ENCODE measurements around the gene ELMOD1.
"Not testable (repeated sequence)": the region's sequence is repeated elsewhere in the genome, so short reads cannot be mapped to it uniquely, and the experiment has no call there.

The ELMOD1 gene

DNA sequence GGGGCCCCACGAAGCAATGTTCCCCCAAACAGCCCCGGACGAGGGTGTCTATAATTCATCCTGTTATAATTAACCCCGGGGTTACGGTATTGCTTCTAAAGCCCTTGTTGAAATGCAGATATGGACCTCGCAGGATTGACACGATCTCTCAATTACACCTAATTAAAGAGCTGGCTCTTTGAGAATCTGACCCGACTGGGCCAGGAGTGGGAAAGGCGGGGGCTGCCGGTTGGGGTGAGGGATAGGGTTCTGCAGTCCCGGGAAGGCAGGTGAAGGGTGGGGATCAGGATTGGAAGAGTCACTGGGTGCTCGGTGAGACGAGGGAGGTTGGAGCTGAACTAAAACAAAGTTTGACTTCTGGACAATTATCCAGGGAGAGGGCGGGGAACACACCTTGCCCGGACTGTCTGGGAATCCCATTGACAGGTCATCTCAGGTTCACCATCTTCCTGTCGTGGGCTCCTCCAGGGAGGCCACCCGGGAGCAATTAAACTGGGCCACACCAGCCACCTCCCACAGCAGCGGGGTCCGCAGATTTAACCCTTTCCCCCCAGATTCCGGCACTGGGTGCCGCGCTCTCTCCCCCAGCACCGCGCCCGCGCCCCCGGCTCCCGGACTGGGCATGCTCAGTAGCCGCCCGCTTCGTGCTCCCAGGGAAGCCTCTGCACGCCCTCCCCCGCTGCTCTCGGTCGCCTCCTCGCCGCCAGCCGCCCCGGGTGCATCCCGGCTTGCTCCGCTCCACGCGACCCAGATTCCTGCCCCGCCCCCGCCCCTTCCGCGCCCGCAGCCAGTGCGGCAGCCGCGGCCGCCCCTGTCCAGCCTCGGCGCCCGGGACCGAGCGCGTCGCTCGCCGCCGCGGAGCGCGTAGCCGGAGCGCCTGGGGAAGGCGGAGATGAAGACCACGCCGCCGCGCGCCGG, at the start of gene ELMOD1:
ELMOD1 (plus strand) TSS at position 688 of the 918 bp plus-strand sequence. CDS start 27,043 bp downstream, outside the sequence.
- H3K4me3 ChIP-seq (ENCODE audit: low read depth, low read length): peak within 1 kb of the TSS; percentile 72
- no peak for DNase-seq (ENCODE audit: low read depth)

DNA sequence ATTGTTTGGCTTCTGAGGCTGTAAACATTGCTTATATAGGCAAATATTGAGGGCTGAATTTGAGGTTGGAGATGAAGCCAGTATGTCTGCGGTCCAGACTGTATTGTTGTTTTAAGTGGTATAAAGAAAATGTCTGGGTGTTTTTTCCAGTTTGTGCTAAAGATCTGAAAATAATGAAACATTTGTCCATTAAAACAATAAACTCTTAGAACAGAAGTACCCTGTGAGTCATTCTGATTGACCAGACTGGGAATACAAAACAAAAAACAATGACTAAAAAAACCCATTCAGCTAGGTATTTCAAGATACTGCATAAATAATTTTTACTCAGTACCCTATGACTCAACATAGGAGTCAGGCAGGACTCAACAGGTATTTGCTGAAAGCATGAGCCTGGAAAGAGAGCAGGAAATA, 45.8 kb upstream of the ELMOD1 start:
- H3K4me3 ChIP-seq (ENCODE audit: low read depth, low read length): no peak overlapping the region
- DNase-seq (ENCODE audit: low read depth): peak; percentile 25

DNA sequence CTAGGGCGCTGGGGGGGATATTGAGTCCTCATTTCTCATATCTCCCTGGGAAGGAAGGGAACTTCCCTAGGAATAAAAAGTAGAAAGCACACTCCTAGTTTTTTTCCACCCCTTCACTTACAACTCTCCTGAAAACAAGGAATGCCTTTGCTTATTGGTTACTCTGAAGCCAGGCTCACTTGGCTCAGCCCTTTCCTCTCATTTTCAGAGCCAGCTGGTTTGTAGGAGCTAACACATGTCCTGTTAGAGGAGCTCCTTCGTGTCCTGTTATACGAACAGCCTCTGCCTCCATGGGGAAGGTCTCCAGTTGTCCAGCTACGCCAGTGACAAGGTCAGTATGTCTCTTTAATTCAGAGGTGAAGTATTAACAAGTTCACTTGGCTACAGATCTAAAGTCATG, 43.0 kb upstream of the ELMOD1 start:
- no peak for DNase-seq (ENCODE audit: low read depth)
- H3K4me3 ChIP-seq (ENCODE audit: low read depth, low read length): no peak overlapping the region

DNA sequence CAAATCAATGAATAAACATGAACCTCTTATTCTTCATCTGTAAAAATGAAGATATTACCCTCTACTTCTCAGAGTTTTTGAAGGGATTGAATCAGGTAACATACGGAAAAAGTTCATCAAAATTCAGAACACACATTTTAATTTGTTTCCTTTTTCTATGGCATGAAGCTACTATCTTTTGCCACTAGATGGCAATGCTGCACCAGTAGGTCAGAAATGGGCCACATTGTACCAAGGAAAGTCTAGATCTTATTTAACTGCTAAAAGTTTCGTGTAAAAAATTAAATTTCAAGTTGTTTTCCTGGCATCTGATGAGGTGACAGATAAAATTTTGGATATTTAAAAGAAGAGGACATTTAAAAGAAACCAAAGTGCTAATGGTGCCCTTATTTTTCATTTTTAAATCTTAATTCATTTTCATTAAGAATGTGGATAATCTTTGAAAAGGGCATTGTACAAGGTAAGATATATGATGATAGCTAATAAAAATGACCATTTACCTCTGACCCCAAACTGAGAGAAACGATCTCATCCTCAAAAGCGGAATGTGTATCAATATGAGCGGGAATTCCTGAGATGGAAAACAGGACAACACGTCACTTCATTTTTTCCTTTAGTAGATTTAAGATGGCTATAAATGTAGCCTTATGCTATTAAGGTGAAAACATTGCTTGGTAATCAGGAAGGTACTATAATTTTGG, 41.5 kb upstream of the ELMOD1 start:
- no peak for DNase-seq (ENCODE audit: low read depth)
- no peak overlapping the region for H3K4me3 ChIP-seq (ENCODE audit: low read depth, low read length)

DNA sequence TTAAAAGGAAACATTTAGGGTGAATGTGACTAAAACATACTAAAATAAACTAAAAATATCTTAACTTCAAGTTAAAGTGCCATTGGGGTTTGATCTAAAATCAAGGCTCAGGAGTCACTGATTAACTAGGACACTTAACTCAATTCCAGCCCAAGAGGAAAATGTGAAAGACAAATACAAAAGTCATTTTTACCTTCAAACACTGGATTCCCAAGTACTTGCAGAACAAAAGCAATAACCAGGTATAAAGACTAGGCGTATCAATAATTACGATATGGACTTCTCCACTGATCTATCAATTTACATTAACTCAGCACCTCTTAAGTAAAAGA, 41.0 kb upstream of the ELMOD1 start:
- no peak overlapping the region for H3K4me3 ChIP-seq (ENCODE audit: low read depth, low read length)
- no peak for DNase-seq (ENCODE audit: low read depth)

DNA sequence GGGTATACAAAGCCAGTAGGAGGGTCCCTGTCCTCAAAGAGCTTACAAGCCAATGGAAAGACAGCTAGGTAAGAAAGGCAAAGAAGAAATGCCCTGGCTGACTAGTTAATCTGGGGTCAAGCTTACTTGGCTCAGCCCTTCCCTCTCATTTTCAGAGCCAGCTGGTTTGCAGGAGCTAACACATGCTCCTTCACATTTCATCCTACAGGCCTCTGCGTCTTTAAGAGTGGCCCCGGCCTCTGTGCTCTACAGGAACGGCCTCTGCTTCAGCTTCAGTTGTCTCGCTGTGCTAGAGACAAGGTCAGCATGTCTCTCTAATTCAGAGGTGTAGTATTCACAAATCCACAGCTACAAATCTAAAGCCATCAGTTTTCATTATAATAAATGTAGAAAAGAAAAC, 40.6 kb upstream of the ELMOD1 start:
- DNase-seq (ENCODE audit: low read depth): no peak
- no peak overlapping the region for H3K4me3 ChIP-seq (ENCODE audit: low read depth, low read length)

DNA sequence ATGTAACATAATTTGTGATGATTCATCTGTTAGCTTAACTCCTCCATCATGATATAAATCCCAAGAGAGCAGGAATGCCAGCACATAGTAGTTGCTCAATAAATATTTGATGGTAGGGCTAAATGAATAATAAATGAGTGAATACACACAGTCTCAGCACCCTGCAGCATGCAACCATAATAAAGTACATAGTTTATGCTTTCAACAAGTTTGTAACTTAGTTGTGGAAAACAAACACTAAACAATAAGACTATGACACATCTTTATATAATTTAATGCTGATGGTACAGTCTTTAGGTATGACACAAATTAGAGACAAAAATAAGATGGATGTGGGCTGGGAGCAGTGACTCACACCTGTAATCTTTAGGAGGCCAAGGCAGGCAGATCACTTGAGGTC, 29.3 kb upstream of the ELMOD1 start:
- H3K4me3 ChIP-seq (ENCODE audit: low read depth, low read length): no peak overlapping the region

DNA sequence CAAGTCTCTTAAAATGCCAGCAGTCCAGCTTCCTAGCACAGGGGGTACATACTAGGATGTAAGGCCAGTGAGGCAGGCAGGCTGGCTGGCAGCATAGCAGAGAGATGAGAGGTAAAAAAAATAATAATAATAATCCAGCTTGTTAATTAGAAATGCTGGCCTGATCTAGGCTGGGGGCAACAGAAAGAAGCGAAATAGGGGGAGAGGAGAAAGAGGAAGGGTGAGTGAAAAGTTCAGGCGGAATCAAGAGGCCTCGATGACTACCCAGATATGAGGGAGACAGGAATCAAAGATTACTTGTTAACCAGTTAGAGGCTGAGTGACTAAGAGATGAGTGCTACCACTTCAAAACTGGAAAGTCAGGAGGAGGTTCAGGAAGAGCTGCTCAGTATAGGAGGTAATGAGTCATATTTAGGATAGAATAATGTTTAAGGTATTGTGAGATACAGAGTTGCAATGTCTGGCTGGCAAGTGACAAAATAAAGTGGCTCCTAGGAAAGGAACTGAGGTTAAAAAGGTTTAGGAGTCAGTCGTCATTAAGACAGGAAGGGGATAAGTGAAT, 28.2 kb upstream of the ELMOD1 start:
- no peak overlapping the region for H3K4me3 ChIP-seq (ENCODE audit: low read depth, low read length)
- no peak for DNase-seq (ENCODE audit: low read depth)

More for the DNA sequence above, 29.3 kb upstream of the ELMOD1 start:
- peak; percentile 32 for DNase-seq (ENCODE audit: low read depth)

DNA sequence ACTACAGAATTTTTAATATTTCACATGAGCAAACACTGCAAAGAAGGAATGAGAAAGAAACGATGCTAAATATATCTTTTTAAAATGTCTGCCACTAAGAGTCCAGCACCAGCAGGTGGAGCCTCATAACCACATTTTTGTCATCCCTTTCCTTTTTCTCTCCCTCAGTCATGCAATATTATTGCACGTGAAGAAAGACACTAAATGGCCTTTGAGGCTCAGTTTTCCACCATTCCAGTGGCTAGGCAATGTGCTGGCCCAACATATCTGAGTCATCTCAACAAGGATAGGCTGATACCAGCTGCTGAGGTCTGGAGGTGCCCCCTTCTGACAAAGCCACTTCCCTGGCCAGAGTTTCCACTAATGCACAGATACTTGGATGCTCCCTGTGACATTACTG, 27.2 kb upstream of the ELMOD1 start:
- DNase-seq (ENCODE audit: low read depth): no peak
- no peak overlapping the region for H3K4me3 ChIP-seq (ENCODE audit: low read depth, low read length)

DNA sequence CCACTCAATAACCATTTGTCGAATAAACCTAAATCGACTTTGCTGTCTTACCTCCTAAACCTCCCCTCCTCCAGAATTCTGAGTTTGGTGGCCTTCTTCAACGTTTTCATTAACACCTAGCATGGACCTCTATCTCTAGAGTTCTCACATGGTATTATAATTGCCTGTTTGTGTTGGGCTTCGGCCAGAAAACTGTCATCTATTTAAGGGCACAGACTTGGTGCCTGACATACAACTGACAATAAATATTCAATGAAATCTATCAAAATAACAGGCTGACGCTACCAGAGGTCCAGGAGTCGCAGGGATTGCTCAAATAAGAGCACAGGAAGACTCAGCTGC, 26.1 kb upstream of the ELMOD1 start:
- peak overlapping the region; percentile 79 for H3K4me3 ChIP-seq (ENCODE audit: low read depth, low read length)
- DNase-seq (ENCODE audit: low read depth): no peak

DNA sequence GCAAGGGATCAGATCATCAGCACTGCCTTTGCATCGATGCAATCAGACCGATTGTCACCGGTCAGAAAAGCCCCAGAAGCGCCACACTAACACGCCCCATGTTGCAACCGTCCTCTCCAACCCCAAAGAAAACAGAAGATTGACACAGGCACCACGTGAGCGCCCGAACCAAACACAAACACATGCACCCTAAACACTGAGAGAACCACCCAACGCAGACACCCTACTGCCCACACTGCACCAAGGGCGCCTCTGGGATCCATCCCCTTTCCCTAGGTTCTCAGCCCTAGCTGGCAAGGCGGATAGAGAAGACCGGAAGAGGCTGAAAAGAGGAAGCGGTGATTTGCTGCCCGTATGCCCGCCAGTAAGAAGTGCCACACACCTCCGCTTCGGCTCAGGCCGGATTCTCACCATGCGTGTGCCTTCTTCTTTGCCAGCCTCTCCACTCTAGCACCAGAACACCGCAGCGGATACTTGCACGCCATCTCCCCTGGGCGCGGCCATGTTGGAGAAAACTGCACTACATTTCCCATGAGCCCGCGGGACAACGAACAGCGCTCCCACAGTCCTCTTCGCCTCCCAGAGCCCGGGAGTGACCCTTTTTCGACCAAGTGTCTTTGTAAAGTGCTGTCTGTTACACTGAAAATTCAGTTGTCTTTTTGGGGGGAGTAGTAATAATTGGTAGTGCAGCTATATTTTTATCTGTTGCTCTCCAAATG, 25.6 kb upstream of the ELMOD1 start, which contains the start of gene ALKBH8:
ALKBH8 (minus strand) TSS at position 517 of the 719 bp plus-strand sequence. CDS start 4,842 bp downstream, outside the sequence.
- H3K4me3 ChIP-seq (ENCODE audit: low read depth, low read length): peak within 1 kb of the TSS; percentile 79
- no peak for DNase-seq (ENCODE audit: low read depth)

DNA sequence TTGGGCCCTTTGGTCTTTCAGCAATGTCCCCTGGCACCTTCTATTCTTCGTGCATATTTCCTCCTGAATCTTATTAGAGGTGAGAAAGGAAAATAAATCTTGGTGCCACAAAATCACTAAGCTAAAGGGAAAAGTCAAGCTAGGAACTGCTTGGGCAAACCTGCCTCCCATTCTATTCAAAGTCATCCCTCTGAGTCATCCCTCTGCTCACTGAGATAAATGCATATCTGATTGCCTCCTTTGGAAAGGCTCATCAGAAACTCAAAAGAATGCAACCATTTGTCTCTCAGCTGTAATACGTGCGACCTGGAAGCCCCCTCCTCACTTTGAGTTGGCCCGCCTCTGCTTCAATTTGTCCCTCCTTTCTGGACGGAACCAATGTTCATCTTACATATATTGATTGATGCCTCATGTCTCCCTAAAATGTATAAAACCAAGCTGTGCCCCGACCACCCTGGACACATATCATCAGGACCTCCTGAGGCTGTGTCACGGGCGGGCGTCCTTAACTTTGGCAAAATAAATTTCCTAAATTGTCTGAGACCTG, 24.9 kb upstream of the ELMOD1 start:
- peak overlapping the region; percentile 79 for H3K4me3 ChIP-seq (ENCODE audit: low read depth, low read length)
- not testable (repeated sequence) for DNase-seq (ENCODE audit: low read depth)

DNA sequence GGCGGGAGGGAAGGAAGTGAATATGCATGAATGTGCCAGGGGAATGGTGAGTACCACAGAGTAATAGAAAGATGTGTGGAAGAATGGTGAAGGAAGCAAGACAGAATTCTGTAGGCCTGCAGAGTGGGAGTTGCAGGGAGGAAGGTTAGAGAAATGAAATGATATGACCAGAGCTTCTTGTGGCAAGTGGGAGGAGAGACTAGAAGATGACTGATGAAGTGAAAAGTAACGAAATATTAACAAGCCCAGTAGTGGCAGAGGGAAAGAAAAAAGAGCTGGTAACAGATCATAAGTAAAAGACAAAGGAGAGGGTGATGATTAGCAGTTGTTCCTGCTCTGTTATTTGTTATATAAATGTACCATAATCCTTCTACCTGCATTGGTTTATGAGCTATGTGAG, 24.4 kb upstream of the ELMOD1 start:
- no peak overlapping the region for H3K4me3 ChIP-seq (ENCODE audit: low read depth, low read length)
- DNase-seq (ENCODE audit: low read depth): no peak

DNA sequence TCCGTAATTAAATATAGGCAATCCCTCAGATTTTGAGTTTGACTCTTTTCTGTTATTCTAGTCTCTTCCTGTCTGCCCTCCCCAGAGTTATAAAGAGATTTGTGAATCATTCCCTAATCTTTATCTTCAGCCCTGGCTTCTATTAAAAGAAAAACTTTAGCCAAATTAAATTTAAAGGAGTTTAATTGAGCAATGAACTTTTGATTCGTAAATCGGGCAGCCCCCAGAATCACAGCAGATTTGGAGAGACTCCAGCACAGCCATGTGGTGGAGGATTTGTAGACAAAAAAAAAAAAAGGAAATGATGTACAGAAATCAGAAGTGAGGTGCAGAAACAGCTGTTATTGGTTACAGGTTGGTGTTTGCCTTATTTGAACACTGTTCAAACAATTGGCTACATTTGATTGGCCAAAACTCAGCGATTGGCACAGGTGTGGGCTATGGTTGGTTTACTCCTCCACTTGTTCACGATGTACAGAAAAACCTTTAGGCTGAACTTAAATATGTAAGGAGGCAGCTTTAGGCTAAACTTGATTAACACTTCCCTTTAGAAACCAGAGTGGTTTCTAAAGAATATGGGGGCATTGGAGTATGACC, 23.1 kb upstream of the ELMOD1 start:
- no peak overlapping the region for H3K4me3 ChIP-seq (ENCODE audit: low read depth, low read length)
- no peak for DNase-seq (ENCODE audit: low read depth)

DNA sequence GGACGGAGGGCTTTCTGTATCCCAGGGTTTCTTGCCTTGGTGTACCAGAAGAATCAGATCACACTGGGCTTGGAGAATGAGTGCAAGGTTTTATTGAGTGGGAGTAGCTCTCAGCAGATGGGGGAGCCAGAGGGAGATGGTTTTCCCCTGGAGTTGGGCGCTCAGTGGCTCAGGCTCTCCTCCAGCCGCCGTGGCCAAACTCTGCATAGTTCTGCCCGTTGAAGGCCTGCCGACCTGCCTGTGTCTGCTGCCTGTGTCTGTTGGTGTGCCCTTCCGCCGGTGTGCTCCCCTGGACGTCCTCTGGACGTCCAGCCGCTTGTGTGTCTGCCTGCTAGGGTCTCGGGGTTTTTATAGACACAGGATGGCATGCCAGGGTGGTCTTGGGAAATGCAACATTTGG, 20.9 kb upstream of the ELMOD1 start:
- no peak for DNase-seq (ENCODE audit: low read depth)
- no peak overlapping the region for H3K4me3 ChIP-seq (ENCODE audit: low read depth, low read length)

DNA sequence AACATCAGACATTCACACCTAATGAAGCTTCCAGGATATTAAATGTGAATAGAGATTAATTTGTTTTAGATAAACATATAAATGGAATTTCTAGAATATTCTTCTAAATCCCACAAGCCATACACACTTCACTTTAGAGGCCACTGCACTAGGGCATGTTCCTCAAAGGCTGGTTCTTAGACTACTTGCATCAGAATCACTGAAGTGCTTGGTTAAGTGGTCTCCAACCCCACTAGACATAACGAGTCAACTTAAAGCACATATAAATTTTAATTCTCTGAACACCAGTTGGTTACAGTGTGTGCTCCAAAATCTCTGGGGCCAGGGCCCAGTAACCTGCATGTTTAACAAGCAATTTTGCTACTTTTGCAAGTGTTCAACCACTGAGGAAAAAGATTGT, 17.5 kb upstream of the ELMOD1 start:
- DNase-seq (ENCODE audit: low read depth): no peak
- no peak overlapping the region for H3K4me3 ChIP-seq (ENCODE audit: low read depth, low read length)

DNA sequence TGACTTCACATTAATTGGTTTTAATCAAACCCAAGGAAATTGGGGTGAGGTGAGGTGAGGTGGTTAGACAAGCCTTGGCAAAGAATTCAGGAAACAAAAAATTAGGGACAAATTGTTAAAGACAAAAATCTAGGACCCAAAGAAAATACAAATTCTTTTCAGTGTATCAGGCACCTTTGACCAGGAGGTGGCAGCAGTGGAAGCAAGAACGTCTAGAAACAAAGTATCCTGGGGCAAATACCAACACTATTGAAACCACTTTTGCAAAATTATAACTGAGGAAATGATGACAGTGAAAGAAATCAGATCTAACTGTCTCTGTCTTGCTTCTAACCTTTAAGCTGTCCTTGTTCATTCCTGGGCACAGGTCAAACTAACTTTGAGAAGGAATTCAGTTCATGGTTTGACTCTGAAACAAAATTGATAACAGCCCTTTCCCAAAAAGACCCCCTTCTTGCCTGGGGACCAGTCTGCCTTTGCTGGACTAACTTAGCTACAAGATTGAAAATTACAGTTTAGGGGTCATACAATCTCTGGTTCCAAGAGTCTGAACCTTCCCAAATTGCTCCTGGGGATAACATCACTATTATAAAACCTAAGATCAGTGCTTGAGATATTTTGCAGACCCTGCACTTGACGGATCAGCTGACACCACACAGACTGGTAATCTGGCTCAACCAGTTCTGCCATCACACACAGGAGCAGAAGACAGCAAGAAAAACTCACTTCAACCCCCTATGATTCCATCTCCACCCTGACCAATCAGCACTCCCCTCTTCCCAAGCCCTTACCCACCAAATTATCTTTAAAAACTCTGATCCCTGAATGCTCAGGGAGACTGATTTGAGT, 14.2 kb upstream of the ELMOD1 start:
- not testable (repeated sequence) for DNase-seq (ENCODE audit: low read depth)

DNA sequence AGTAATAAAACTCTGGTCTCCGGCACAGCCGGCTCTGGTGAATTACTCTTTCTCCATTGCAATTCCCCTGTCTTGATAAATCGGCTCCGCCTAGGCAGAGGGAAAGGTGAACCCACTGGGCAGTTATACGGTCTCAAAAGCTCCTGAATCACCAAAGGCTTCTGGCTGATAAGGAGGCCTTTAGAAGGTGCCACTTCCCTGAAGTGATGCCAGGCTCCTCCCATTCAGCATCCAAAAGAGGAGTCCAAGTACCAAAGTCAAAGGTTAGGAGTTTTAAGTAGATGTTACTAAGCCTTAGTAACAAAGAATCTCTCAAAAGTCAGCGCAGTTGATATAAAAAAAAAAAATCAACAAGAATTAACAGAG, 13.6 kb upstream of the ELMOD1 start:
- H3K4me3 ChIP-seq (ENCODE audit: low read depth, low read length): no peak overlapping the region

More for the DNA sequence above, 14.2 kb upstream of the ELMOD1 start:
- H3K4me3 ChIP-seq (ENCODE audit: low read depth, low read length): not testable (repeated sequence)

More for the DNA sequence above, 13.6 kb upstream of the ELMOD1 start:
- DNase-seq (ENCODE audit: low read depth): no peak

Measured in skeletal muscle cell (primary cell).